Adrenal gland (tissue), 12 donors: Measurements from ENCODE around the gene DMD. TPM values are rescaled to one million over a fixed set of nuclear protein-coding genes. Genes with fewer than 3 reads are reported as not detected.
A peak's percentile ranks its signal among the peaks of the same experiment; 100 is the strongest.
"Not testable (repeated sequence)": the region's sequence is repeated elsewhere in the genome, so short reads cannot be mapped to it uniquely, and the experiment has no call there.

Experiments used
- DNase-seq, 7 donors: peaks; one replicate each; pipeline ENCODE4 v3.0.0-alpha.2; 2019 to 2020
- H3K27ac ChIP-seq, 5 donors: fragments of 200-600 bp; sonication (generic) in 4 of 5; 1 replicate in 3 of 5; 2 replicates in 2 of 5; pipeline versions ENCODE4 v1.5.1 to v1.8.0; 2016 to 2020; ENCODE audit warnings: mild to moderate bottlenecking in 1 of 5
- H3K27me3 ChIP-seq: fragments of 200-600 bp; 2 replicates; pipeline ENCODE4 v1.8.0; 2021
- H3K36me3 ChIP-seq, 2 donors: fragments of 200-600 bp; replicated peaks in 1 of 2; 1 replicate in 1 of 2; 2 replicates in 1 of 2; pipeline versions ENCODE4 v1.5.1 to v1.8.0; 2018 to 2022
- H3K4me1 ChIP-seq, 2 donors: fragments of 200-600 bp; replicated peaks in 1 of 2; 1 replicate in 1 of 2; 2 replicates in 1 of 2; pipeline versions ENCODE4 v1.5.1 to v1.8.0; 2018 to 2021
- H3K4me3 ChIP-seq, 4 donors: fragments of 200-600 bp; sonication (generic) in 3 of 4; one replicate each; pipeline ENCODE4 v1.5.1; 2016 to 2018
- H3K9me3 ChIP-seq, 3 donors: fragments of 200-600 bp; sonication (generic) in 1 of 3; replicated peaks in 1 of 3; 1 replicate in 2 of 3; 2 replicates in 1 of 3; pipeline versions ENCODE4 v1.5.1 to v1.8.0; 2016 to 2021
- CTCF ChIP-seq, 6 experiments: fragments of 450-650 bp in 4 of 6; fragments of 200-600 bp in 2 of 6; sonication (generic) in 1 of 6; IDR thresholded peaks; 1 replicate in 5 of 6; 2 replicates in 1 of 6; pipeline versions ENCODE4 v1.5.1 to v1.8.0; 2016 to 2021; ENCODE audit warnings: antibody characterized with exemption in 6 of 6, mild to moderate bottlenecking in 2 of 6, moderate library complexity in 1 of 6
- POLR2A ChIP-seq, 2 donors: fragments of 450-650 bp; IDR thresholded peaks; one replicate each; pipeline ENCODE4 v1.6.1; 2017; ENCODE audit warnings: antibody characterized with exemption in 2 of 2, mild to moderate bottlenecking in 2 of 2, moderate library complexity in 1 of 2
- WGBS, 4 donors: extraction: QIAGEN DNeasy Blood & Tissue Kit in 2 of 4; methylation state at CpG; one replicate each; pipeline versions ENCODE4 v1.1.5 to v1.1.7; 2013 to 2017; 5-methylcytosine and 5-hydroxymethylcytosine counted together
- intact Hi-C, 2 donors: fragments of 100-400 bp; cut with DNase I; formaldehyde crosslinking; loops; one replicate each; pipeline versions ENCODE4 v1.14.1 to v1.15.0; 2022 to 2023
- polyA plus RNA-seq, 3 donors: library from polyadenylated mRNA; stranded (reverse); fragments of 200-250 nt in 2 of 3; fragments of 350-450 nt in 1 of 3; fragmentation: Illumina TruSeq in 1 of 3; extraction: RNeasy Lipid Tissue Mini Kit (QIAGEN cat#74804) in 1 of 3; gene quantifications; one replicate each; pipeline ENCODE4 v1.2.3, GENCODE V29; 2013 to 2014
- total RNA-seq, 9 donors: library from RNA; depleted of rRNA in 4 of 9; stranded (reverse); fragments of >200 nt in 4 of 9; fragments of 120-200 nt in 1 of 9; fragmentation: NEBNext Ultra II Directional in 1 of 9; extraction: Animal tissue kit (Norgen Biotek cat#: 25700) in 1 of 9; gene quantifications; one replicate each; pipeline versions ENCODE4 v1.1.0 to v1.2.4, GENCODE V29; 2013 to 2023
- donor health status: healthy with polysubstance abuse.
- donor health status: Bipolar disorder and iron deficiency.
- donor health status: DM: yes; HTN: yes; CAD: no.
- donor health status: DM: no; HTN: no; CAD: no.
- donor health status: DM: no; HTN: no; CAD: no.
- donor health status: DM: yes; HTN: yes; CAD: no.

DMD gene
- total and polyA plus RNA-seq, 12 donors = 14.6 to 89.7 (median 36.2) TPM

- DNase-seq = no peak
- no peak overlapping the region for H3K27ac ChIP-seq
- H3K27me3 ChIP-seq = no peaks in the 10 kb centered on the region
- H3K4me1 ChIP-seq = peaks cover 0 to 7% of the 10 kb centered on the region in 2 donors
- WGBS, 4 donors = 71 to 91% (median 81%) methylated on average over 3 to 4 of the region's 4 CpGs
- no peak overlapping the region for H3K4me3 ChIP-seq
- no peaks in the 10 kb centered on the region for H3K9me3 ChIP-seq
- no peaks in the 10 kb centered on the region for H3K36me3 ChIP-seq
- no peak for TF ChIP-seq POLR2A (IDR thresholded peaks at IDR 0.05)
- no peak for TF ChIP-seq CTCF (IDR thresholded peaks at IDR 0.05)
- intact Hi-C loops = no loop called here
These were observed 677.5 kb downstream of the DMD start for GRCh38 chrX:32533848-32534247.

DNA sequence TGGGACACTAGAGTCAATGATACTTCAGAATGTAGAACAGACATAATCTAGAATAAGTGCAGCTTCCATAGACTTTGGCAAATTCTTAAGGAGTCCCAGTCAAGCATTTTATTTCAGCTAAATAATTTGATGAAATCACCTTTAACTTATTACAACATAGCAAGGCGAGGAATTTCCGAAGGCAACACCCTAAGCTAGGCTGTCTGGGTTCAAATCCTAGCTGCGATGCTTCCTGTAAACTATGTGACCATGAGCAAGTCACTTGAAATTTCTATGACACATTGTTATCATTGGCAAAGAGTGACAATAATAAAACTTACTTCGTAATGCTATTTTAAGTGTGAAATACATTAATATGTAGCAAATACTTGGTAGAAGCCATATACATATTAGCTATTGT, 679.1 kb downstream of the DMD start:
- H3K4me3 ChIP-seq = no peak overlapping the region
- no peaks in the 10 kb centered on the region for H3K27me3 ChIP-seq
- no peaks in the 10 kb centered on the region for H3K9me3 ChIP-seq
- H3K4me1 ChIP-seq = peaks cover 0 to 7% of the 10 kb centered on the region in 2 donors
- TF ChIP-seq CTCF (IDR thresholded peaks at IDR 0.05) (no peak), POLR2A (IDR thresholded peaks at IDR 0.05) (no peak)
- 72 to 86% (median 75%) methylated on average over 4 of the region's 4 CpGs for WGBS, 4 donors
- no peaks in the 10 kb centered on the region for H3K36me3 ChIP-seq
- no peak overlapping the region for H3K27ac ChIP-seq
- DNase-seq = no peak
- intact Hi-C loops = no loop called here

GRCh38 chrX:32530802-32531403, 680.4 kb downstream of the DMD start:
- intact Hi-C loops = no loop called here
- 1 to 2% (median 1%) methylated on average over 3 of the region's 3 CpGs for WGBS, 4 donors
- peak in 6 of 7 donors; percentile 14 to 50 (median 34) for DNase-seq
- Histone ChIP-seq H3K36me3 (no peaks in the 10 kb centered on the region), H3K9me3 (no peaks in the 10 kb centered on the region), H3K27me3 (no peaks in the 10 kb centered on the region), H3K4me1 (peaks cover 0 to 7% of the 10 kb centered on the region in 2 donors), H3K27ac (no peak overlapping the region), H3K4me3 (peak overlapping the region in 1 of 4 donors; percentile 44)
- TF ChIP-seq CTCF (IDR thresholded peaks at IDR 0.05) (peak; percentile 39 to 74 (median 53)), POLR2A (IDR thresholded peaks at IDR 0.05) (no peak)

DNA sequence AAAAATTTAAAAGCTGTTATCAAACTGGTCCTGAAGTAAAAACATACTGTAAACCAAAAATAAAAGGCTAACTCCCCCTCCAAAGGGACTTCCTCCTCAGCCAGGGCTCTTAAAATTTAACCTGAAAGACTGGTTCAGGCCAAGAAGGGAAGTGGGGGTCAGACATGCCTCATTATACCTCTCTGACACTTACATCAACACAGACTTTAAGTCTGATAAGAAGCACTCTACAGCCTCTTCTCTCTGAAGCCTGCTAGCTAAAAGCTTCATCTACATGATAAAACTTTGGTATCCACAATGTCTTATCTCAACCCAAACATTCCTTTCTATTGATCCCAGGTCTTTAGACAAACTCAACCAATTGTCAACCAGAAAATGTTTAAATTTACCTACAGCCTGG, 682.9 kb downstream of the DMD start:
- H3K27ac ChIP-seq, H3K9me3 ChIP-seq, DNase-seq, H3K4me1 ChIP-seq, H3K4me3 ChIP-seq, intact Hi-C loops, H3K27me3 ChIP-seq, H3K36me3 ChIP-seq: not testable (repeated sequence)

- H3K27me3 ChIP-seq = no peaks in the 10 kb centered on the region
- DNase-seq = no peak
- no peaks in the 10 kb centered on the region for H3K4me1 ChIP-seq
- intact Hi-C loops = no loop called here
- H3K4me3 ChIP-seq = no peak overlapping the region
- no peaks in the 10 kb centered on the region for H3K36me3 ChIP-seq
- TF ChIP-seq CTCF (IDR thresholded peaks at IDR 0.05) = no peak
- no peak for TF ChIP-seq POLR2A (IDR thresholded peaks at IDR 0.05)
- no peak overlapping the region for H3K27ac ChIP-seq
- no peaks in the 10 kb centered on the region for H3K9me3 ChIP-seq
- WGBS, 4 donors = 62 to 88% (median 83%) methylated on average over 5 of the region's 5 CpGs
These were observed 686.1 kb downstream of the DMD start for GRCh38 chrX:32525234-32525633.
